GM13976 (cell line): Measurements from ENCODE around the gene RAB44.

Experiments used
- DNase-seq: peaks from one replicate; pipeline ENCODE4 v3.0.0; 2012; ENCODE audit warnings: low spot score
- CTCF ChIP-seq: IDR thresholded peaks from 2 replicates; pipeline ENCODE4 v1.5.1; 2012; ENCODE audit warnings: borderline replicate concordance, mild to moderate bottlenecking; ENCODE audit not compliant: insufficient read depth; ENCODE audit errors: extremely low read depth, missing control alignments, control extremely low read depth
- in situ Hi-C: fragments of 300-500 bp; cut with MboI; formaldehyde crosslinking; loops from one replicate; pipeline ENCODE4 v1.12.0; 2022; ENCODE audit warnings: low sequenced_read_pairs, mixed read lengths, inconsistent platforms; ENCODE audit not compliant: unreplicated experiment

RAB44 gene

GRCh38 chr6:36662827-36663256 lies 34.8 kb upstream of the RAB44 start:
- in situ Hi-C loops: no loop called here

GRCh38 chr6:36663504-36664446 lies 33.9 kb upstream of the RAB44 start:
- no peak for DNase-seq

More at GRCh38 chr6:36662827-36663256, 34.8 kb upstream of the RAB44 start:
- DNase-seq: no peak
- no peak for TF ChIP-seq CTCF

GRCh38 chr6:36665180-36665579 lies 32.4 kb upstream of the RAB44 start:
- TF ChIP-seq CTCF: no peak
- no peak for DNase-seq
- in situ Hi-C loops: no loop called here

More at GRCh38 chr6:36663504-36664446, 33.9 kb upstream of the RAB44 start:
- TF ChIP-seq CTCF: no peak
- in situ Hi-C loops: no loop called here

DNA sequence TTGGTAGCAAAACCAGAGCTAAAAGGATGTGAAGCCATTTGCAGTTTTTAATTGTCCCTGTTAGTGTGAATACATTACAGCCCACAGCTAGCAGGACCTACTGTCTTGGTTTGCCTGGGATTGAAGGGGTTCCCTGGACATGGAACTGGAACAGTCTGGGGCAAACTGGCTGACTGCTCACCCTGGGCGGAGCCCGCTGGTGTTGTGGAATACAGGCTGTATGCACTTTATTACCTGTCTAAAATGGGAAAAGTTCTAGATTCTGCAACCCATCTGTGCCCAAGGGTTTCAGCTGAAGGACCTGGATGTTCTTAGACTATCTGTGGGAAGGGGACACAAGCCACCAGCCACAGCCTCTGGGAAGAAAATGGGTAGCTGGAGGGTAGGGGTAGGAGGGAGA lies 31.3 kb upstream of the RAB44 start:
- no peak for DNase-seq
- no peak for TF ChIP-seq CTCF
- in situ Hi-C loops: no loop called here

DNA sequence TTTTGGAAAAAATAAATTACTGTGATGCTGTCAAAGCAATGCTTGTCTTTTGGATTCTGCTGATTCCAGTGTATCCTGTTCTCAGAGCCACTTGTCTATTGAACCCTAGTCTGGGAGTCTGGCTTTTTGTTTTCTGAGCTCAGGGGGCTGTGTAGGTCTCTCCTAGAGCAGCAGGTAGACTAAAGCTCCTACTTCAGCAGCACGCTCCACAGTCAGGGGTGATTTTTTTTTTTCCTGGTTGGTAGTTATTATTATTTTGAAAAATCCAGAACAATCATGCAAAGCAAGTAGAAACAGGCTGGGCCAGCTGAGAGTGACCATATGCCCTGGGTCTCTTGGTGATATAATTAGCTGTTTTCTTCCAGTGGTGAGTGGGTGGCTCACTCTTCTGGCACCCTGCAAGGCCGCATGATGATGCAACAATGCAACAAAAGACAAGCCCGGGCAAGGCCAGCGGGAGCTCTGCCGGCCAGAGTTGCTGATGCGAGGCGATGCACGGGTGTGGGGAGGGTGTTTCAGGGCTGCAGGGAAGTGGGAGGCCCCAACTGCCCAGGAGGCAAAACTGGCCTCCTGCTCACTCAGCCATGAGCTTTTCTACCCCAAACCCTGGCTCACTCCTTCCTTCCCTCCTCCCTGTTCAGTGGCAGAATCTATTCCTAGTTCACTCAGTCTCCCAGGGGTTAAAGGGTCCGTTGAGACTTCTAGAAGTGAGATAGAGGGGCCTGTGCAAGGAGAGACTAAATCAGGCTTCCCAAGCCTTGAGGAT lies 30.6 kb upstream of the RAB44 start:
- peak; percentile 76 for DNase-seq
- TF ChIP-seq CTCF: peak; percentile 4
- in situ Hi-C loops: no loop called here

DNA sequence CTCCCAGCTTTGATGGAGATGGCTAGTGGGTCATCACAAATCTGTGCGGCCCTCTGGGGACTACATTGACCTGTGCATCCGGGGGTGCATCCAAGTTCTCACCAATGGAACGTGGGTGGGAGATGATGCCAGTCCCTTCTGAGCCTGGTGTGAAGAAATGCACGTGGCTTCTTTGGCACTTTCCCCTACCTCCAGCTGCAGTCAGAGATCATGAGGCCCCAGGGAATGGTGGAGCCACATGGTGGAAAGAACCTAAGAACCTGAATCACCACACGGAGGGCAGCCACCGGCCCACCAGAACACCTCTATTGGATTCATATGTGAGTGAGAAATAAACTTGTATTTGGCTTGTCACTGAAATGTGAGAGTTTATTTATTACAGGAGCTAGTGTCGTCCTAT lies 29.0 kb upstream of the RAB44 start:
- in situ Hi-C loops: no loop called here
- TF ChIP-seq CTCF: no peak
- DNase-seq: no peak
